Peyer's patch (tissue), 4 donors: ENCODE results near the gene STK24.

ENCODE experiments used
- CTCF ChIP-seq, 6 experiments: fragments of 450-650 bp in 4 of 6; fragments of 200-600 bp in 2 of 6; sonication (generic) in 1 of 6; IDR thresholded peaks; one replicate each; pipeline ENCODE4 v1.5.1; 2017 to 2019; ENCODE audit warnings: antibody characterized with exemption in 6 of 6, mild to moderate bottlenecking in 3 of 6, moderate library complexity in 1 of 6
- POLR2A ChIP-seq, 2 donors: fragments of 450-650 bp; IDR thresholded peaks; one replicate each; pipeline ENCODE4 v1.5.1; 2017; ENCODE audit warnings: antibody characterized with exemption in 2 of 2, mild to moderate bottlenecking in 2 of 2, moderate library complexity in 2 of 2

- TF ChIP-seq CTCF (IDR thresholded peaks at IDR 0.05), result no peak
- no peak for TF ChIP-seq POLR2A (IDR thresholded peaks at IDR 0.05)
These were observed 17.7 kb downstream of the STK24 start for GRCh38 chr13:98559169-98559568.
